Fibroblast of gingiva (primary cell): ENCODE data around the gene TRIM33.

Experiments used
- DNase-seq: peaks from one replicate; pipeline ENCODE4 v3.0.0-alpha.2; 2011; ENCODE audit warnings: low read depth

The TRIM33 gene

GRCh38 chr1:114511032-114511785, at the start of gene TRIM33:
TSS of gene TRIM33 (minus strand) at chr1:114511203. CDS start at chr1:114511076, 127 bp downstream.
- peak; percentile 93 for DNase-seq

- DNase-seq: no peak
Observed at GRCh38 chr1:114559356-114559755, 48.4 kb upstream of the TRIM33 start.

- no peak for DNase-seq
Observed at GRCh38 chr1:114558544-114558943, 47.5 kb upstream of the TRIM33 start.

GRCh38 chr1:114554577-114554976, 43.6 kb upstream of the TRIM33 start:
- no peak for DNase-seq

- DNase-seq: no peak
Observed at GRCh38 chr1:114552106-114552639, 41.2 kb upstream of the TRIM33 start.

GRCh38 chr1:114551400-114551799, 40.4 kb upstream of the TRIM33 start:
- DNase-seq: no peak

GRCh38 chr1:114550336-114550735, 39.3 kb upstream of the TRIM33 start:
- no peak for DNase-seq

- DNase-seq: no peak
Observed at GRCh38 chr1:114549137-114549536, 38.1 kb upstream of the TRIM33 start.

GRCh38 chr1:114547076-114547475, 36.1 kb upstream of the TRIM33 start:
- no peak for DNase-seq

- DNase-seq: no peak
Observed at GRCh38 chr1:114545796-114546195, 34.8 kb upstream of the TRIM33 start.

- DNase-seq: no peak
Observed at GRCh38 chr1:114545315-114545714, 34.3 kb upstream of the TRIM33 start.

GRCh38 chr1:114540821-114541220, 29.8 kb upstream of the TRIM33 start:
- DNase-seq: no peak

- no peak for DNase-seq
Observed at GRCh38 chr1:114540272-114540671, 29.3 kb upstream of the TRIM33 start.

GRCh38 chr1:114536043-114536442, 25.0 kb upstream of the TRIM33 start:
- no peak for DNase-seq

- DNase-seq: no peak
Observed at GRCh38 chr1:114535401-114535800, 24.4 kb upstream of the TRIM33 start.

GRCh38 chr1:114531094-114531493, 20.1 kb upstream of the TRIM33 start:
- DNase-seq: no peak

GRCh38 chr1:114530224-114530623, 19.2 kb upstream of the TRIM33 start:
- DNase-seq: no peak

- no peak for DNase-seq
Observed at GRCh38 chr1:114524944-114525343, 13.9 kb upstream of the TRIM33 start.

- no peak for DNase-seq
Observed at GRCh38 chr1:114522264-114522575, 11.2 kb upstream of the TRIM33 start.

- DNase-seq: no peak
Observed at GRCh38 chr1:114521396-114522263, 10.6 kb upstream of the TRIM33 start.

- no peak for DNase-seq
Observed at GRCh38 chr1:114517348-114517747, 6.3 kb upstream of the TRIM33 start.

- DNase-seq: no peak
Observed at GRCh38 chr1:114512595-114513280, 1.7 kb upstream of the TRIM33 start.
